Common myeloid progenitor, CD34-positive (primary cell): ENCODE results near the gene ST7.
A peak's percentile ranks its signal among the peaks of the same experiment; 100 is the strongest.

ENCODE experiments used
- CTCF ChIA-PET: fragments of 350-600 bp; sonication (Branson Sonifier 250); formaldehyde crosslinking; loops from one replicate; lab custom pipeline; 2021; ENCODE audit warnings: antibody characterized with exemption; lab: Charles Lee
- POLR2A ChIA-PET: fragments of 350-600 bp; sonication (Branson Sonifier 250); formaldehyde crosslinking; loops from one replicate; lab custom pipeline; 2021; ENCODE audit warnings: antibody characterized with exemption; lab: Charles Lee
- DNase-seq, 3 donors: peaks; one replicate each; pipeline versions ENCODE4 v3.0.0 to v3.0.0-alpha.2; 2013
- H3K27ac ChIP-seq, 2 experiments: 1 replicate in 1 of 2; 2 replicates in 1 of 2; pipeline ENCODE4 v1.7.0; 2013; ENCODE audit warnings: inconsistent platforms in 2 of 2, low read length in 2 of 2, mild to moderate bottlenecking in 2 of 2, low read depth in 1 of 2, moderate library complexity in 1 of 2; ENCODE audit not compliant: severe bottlenecking in 2 of 2, insufficient read depth in 1 of 2, poor library complexity in 1 of 2
- H3K27me3 ChIP-seq, 5 experiments: replicated peaks in 2 of 5; 1 replicate in 3 of 5; 2 replicates in 2 of 5; pipeline versions ENCODE4 v1.6.1 to v1.7.0; 2013; ENCODE audit warnings: low read length in 4 of 5, mild to moderate bottlenecking in 2 of 5, moderate library complexity in 2 of 5, inconsistent platforms in 1 of 5; ENCODE audit not compliant: insufficient read depth in 5 of 5, control insufficient read depth in 4 of 5
- H3K36me3 ChIP-seq, 4 experiments: 1 replicate in 2 of 4; 2 replicates in 2 of 4; pipeline versions ENCODE4 v1.6.1 to v1.7.0; 2013; ENCODE audit warnings: low read length in 3 of 4, control low read depth in 1 of 4, mild to moderate bottlenecking in 1 of 4; ENCODE audit not compliant: control insufficient read depth in 4 of 4, insufficient read depth in 4 of 4
- H3K4me1 ChIP-seq, 4 experiments: 1 replicate in 3 of 4; 2 replicates in 1 of 4; pipeline versions ENCODE4 v1.6.1 to v1.7.1; 2013; ENCODE audit warnings: low read length in 3 of 4, mild to moderate bottlenecking in 3 of 4, control low read depth in 1 of 4, inconsistent platforms in 1 of 4, moderate library complexity in 1 of 4; ENCODE audit not compliant: control insufficient read depth in 4 of 4, insufficient read depth in 4 of 4; ENCODE audit errors: control extremely low read depth in 1 of 4
- H3K4me3 ChIP-seq, 7 experiments: 1 replicate in 4 of 7; 2 replicates in 3 of 7; pipeline versions ENCODE4 v1.5.1 to v1.7.0; 2013; ENCODE audit warnings: mild to moderate bottlenecking in 7 of 7, low read length in 6 of 7, moderate library complexity in 6 of 7, inconsistent platforms in 2 of 7, low read depth in 2 of 7, control low read depth in 1 of 7; ENCODE audit not compliant: insufficient read depth in 4 of 7, control insufficient read depth in 1 of 7; ENCODE audit errors: extremely low read depth in 1 of 7
- H3K9me3 ChIP-seq, 5 experiments: 1 replicate in 4 of 5; 2 replicates in 1 of 5; pipeline versions ENCODE4 v1.6.1 to v1.7.1; 2013; ENCODE audit warnings: low read length in 4 of 5, mild to moderate bottlenecking in 2 of 5, inconsistent platforms in 1 of 5, low read depth in 1 of 5, moderate library complexity in 1 of 5; ENCODE audit not compliant: control insufficient read depth in 4 of 5, insufficient read depth in 2 of 5; ENCODE audit errors: control extremely low read depth in 1 of 5
- WGBS: methylation state at CpG from one replicate; pipeline ENCODE4 v1.1.5; 2013; ENCODE audit not compliant: insufficient coverage; 5-methylcytosine and 5-hydroxymethylcytosine counted together

ST7 gene

DNA sequence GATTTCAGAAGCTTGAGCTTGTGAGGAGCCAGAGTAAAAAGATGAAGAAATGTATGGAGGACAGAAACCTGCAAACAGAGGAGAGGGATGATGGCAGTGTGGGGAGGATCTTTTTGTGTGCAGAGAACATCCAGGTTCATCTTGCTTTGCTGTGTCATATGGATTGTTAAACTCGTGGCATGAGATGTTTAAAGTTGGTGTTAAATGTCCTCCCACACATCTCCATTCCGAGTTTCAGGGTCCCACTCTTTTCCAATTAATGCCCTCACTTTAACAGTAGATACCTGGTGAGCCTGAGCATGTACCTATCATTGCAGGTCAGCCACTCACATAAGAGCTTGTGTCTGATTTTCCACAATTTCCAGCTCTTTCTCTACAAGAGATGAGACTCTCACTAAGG lies 147.7 kb downstream of the ST7 start:
- POLR2A ChIA-PET = no interaction called here
- no peak for DNase-seq
- Histone ChIP-seq H3K9me3 (no peaks in the 10 kb centered on the region), H3K27ac (no peak overlapping the region), H3K4me1 (no peaks in the 10 kb centered on the region), H3K27me3 (no peaks in the 10 kb centered on the region), H3K4me3 (no peak overlapping the region), H3K36me3 (no peaks in the 10 kb centered on the region)
- CTCF ChIA-PET = interaction anchor here (1.1 to 1.7 kb wide), 2 partner anchors 13 to 16 kb away, joined by 3 to 7 read pairs; no protein-coding TSS in a partner anchor
- 100% methylated on average over 1 of the region's 2 CpGs for WGBS

DNA sequence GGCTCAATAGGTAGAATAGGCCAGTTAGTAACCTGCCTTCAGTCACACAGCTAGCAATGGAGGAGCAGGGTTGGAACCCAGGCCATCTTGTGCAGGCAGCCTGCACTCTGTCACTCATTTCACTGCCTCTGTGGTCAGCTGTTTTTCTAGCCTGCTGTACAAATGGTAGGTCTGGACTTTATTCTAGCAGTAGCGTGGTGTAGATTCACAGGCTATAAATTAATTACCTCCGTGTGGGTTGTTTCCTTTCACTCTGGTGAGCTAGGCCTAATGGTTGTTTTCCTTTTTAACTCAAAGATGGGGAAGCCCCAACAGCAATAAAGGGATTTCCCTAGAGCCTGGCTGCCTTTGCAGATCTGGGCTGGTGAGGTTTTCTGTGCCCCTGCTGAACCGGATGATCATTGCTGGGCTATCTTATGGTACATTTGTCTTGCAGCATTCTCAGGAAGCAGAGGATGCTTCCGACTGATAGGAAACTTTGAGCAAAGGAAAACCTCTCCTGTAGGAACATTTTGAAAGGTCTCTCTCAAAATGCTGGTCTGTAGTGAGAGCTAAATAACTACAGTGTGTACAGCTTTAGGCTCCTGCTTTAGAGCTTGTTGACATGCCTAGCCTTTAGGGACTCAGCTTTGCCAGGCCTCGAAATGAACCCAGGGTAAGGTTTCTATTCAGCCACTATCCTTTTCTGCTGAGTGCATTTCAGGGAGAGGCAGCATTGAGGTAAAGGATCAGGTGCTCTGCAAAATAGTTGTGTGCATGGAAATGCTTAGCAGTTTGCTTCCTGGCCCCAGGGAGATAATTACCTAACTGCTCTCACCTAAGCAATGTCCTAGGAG lies 157.4 kb downstream of the ST7 start:
- Histone ChIP-seq H3K4me3 (peak overlapping the region in 2 of 7 experiments; percentile 41 to 58), H3K9me3 (peaks cover 0 to 4% (median 0%) of the 10 kb centered on the region in 5 experiments), H3K4me1 (peaks cover 10 to 21% (median 17%) of the 10 kb centered on the region in 4 experiments), H3K27ac (peak overlapping the region; percentile 10 to 69), H3K36me3 (peaks cover 0 to 4% (median 0%) of the 10 kb centered on the region in 4 experiments), H3K27me3 (no peaks in the 10 kb centered on the region)
- WGBS = 0% methylated on average over 4 of the region's 5 CpGs
- CTCF ChIA-PET = interaction anchor here (0.9 to 2.0 kb wide), 16 partner anchors 10 to 170 kb away, joined by 3 to 12 read pairs (median 4); no protein-coding TSS in a partner anchor
- DNase-seq = peak; percentile 59 to 92 (median 89)
- POLR2A ChIA-PET = interaction anchor here (0.9 kb wide), 1 partner anchor 20 kb away, joined by 3 read pairs; no protein-coding TSS in a partner anchor

DNA sequence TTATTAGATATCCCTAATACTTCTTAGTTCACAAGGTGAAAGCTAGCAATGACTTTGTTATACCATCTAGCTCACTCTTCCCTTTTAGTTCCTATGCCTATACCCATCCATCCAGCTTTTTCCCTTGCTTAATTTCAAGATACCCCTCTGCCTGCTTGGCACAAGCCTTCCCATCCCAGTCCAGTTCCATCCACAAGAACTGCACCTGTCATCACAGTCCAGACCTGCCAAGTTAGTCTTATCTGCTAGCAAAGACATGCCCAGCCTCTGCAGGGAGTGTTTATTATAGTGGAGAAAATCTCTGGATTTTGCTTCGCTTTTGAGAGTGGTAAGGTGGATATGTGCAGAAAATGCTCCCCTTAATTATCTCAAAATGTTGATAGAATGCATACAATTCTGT lies 158.2 kb downstream of the ST7 start:
- WGBS = no CpG with 5 or more reads among the region's 1 CpG
- POLR2A ChIA-PET = no interaction called here
- DNase-seq = no peak
- Histone ChIP-seq H3K9me3 (peaks cover 0 to 4% (median 0%) of the 10 kb centered on the region in 5 experiments), H3K36me3 (peaks cover 0 to 4% (median 0%) of the 10 kb centered on the region in 4 experiments), H3K4me1 (peaks cover 10 to 21% (median 17%) of the 10 kb centered on the region in 4 experiments), H3K4me3 (peak overlapping the region in 1 of 7 experiments; percentile 4), H3K27me3 (no peaks in the 10 kb centered on the region), H3K27ac (peak overlapping the region in 1 of 2 experiments; percentile 69)
- CTCF ChIA-PET = interaction anchor here (0.7 to 2.0 kb wide), 13 partner anchors 9 to 171 kb away, joined by 3 to 12 read pairs (median 4); no protein-coding TSS in a partner anchor

DNA sequence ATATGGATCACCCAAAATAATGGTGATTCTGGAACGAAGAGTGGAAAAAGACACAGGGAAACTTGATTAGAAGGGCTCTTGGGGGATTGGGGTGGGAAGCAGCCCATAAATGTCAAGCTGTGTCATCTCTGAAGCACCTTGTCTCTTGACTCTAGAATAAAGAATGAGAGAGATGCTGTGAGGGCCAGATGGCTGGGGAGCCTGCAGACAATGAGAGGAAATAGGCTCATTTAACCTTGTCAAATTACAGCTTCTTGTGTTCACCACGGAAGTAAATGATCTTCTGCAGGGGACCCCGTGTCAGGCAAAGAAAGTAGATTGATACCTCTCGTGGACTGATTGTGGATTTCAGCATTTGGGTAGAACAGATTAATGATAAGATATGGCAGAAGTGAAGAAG lies 159.3 kb downstream of the ST7 start:
- Histone ChIP-seq H3K36me3 (peaks cover 0 to 4% (median 0%) of the 10 kb centered on the region in 4 experiments), H3K9me3 (peaks cover 0 to 4% (median 0%) of the 10 kb centered on the region in 5 experiments), H3K4me3 (no peak overlapping the region), H3K4me1 (peaks cover 10 to 21% (median 17%) of the 10 kb centered on the region in 4 experiments), H3K27ac (no peak overlapping the region), H3K27me3 (no peaks in the 10 kb centered on the region)
- WGBS = 95% methylated on average over 4 of the region's 4 CpGs
- CTCF ChIA-PET = interaction anchor here (1.2 kb wide), 1 partner anchor 128 kb away, joined by 3 read pairs; no protein-coding TSS in a partner anchor
- no peak for DNase-seq
- POLR2A ChIA-PET = no interaction called here

DNA sequence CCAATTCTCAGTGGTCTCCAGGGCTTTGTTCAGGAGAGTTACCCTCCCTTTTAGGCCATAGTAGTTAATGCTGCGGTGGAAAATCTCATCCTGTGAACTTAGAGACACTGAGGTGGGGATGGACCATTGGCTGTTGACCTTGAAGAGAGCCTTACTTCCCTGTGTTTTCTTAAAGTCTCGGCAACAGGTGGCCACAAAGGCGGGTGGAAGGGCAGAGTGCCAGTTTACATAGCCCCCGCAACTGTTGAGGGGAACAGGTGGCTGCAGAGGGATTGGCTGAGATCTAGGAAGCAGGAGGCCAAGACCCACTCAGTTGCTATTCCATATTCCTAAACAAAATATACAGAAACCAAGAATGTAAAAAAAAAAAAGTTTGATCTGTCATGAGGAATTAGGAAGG lies 160.6 kb downstream of the ST7 start:
- Histone ChIP-seq H3K9me3 (peaks cover 0 to 2% (median 0%) of the 10 kb centered on the region in 5 experiments), H3K4me3 (no peak overlapping the region), H3K36me3 (no peaks in the 10 kb centered on the region), H3K27me3 (no peaks in the 10 kb centered on the region), H3K27ac (no peak overlapping the region), H3K4me1 (peaks cover 10 to 22% (median 17%) of the 10 kb centered on the region in 4 experiments)
- CTCF ChIA-PET = interaction anchor here (1.0 to 2.3 kb wide), 2 partner anchors 12 to 123 kb away, joined by 3 to 10 read pairs; no protein-coding TSS in a partner anchor
- POLR2A ChIA-PET = no interaction called here
- WGBS = 94% methylated on average over 3 of the region's 4 CpGs
- no peak for DNase-seq

DNA sequence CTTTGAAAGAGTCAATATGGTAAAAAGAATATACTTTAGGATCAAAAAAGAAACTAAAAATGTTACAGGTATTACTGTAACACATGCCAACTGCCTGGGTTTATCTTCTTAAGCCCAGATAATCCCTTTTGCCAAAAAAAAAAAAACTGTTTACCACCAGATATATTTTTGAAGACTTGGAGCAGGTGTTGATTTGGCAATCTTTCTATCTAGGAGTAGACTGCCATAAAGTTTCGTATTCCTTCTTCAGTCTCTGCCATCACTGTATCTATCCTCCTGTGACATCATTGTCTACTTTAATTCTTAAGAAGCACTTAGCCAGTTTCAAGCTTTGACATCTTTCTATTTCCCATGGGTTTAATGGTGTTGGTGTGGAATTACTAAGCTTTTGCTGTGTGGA lies 161.0 kb downstream of the ST7 start:
- Histone ChIP-seq H3K4me1 (peaks cover 10 to 22% (median 17%) of the 10 kb centered on the region in 4 experiments), H3K4me3 (no peak overlapping the region), H3K27ac (no peak overlapping the region), H3K9me3 (no peaks in the 10 kb centered on the region), H3K27me3 (no peaks in the 10 kb centered on the region), H3K36me3 (no peaks in the 10 kb centered on the region)
- 86% methylated on average over 1 of the region's 1 CpG for WGBS
- CTCF ChIA-PET = interaction anchor here (1.0 to 2.3 kb wide), 3 partner anchors 12 to 127 kb away, joined by 3 to 20 read pairs (median 10); no protein-coding TSS in a partner anchor
- DNase-seq = no peak
- POLR2A ChIA-PET = no interaction called here
